COLO668 (cell line): ENCODE results near the gene TTC21B.

ENCODE experiments used
- DNase-seq: peaks from one replicate; lab custom pipeline; 2025; ENCODE audit not compliant: unreplicated experiment; lab: John Stamatoyannopoulos, UW

The TTC21B gene

GRCh38 chr2:165927353-165927752 lies 26.2 kb downstream of the TTC21B start:
- no peak for DNase-seq

GRCh38 chr2:165924946-165925345 lies 28.6 kb downstream of the TTC21B start:
- DNase-seq: no peak

GRCh38 chr2:165920748-165921147 lies 32.8 kb downstream of the TTC21B start:
- no peak for DNase-seq

GRCh38 chr2:165913636-165914035 lies 39.9 kb downstream of the TTC21B start:
- DNase-seq: no peak

GRCh38 chr2:165911981-165912380 lies 41.6 kb downstream of the TTC21B start:
- no peak for DNase-seq

- DNase-seq: no peak
These were observed 42.3 kb downstream of the TTC21B start for GRCh38 chr2:165911231-165911630.

- DNase-seq: no peak
These were observed 44.1 kb downstream of the TTC21B start for GRCh38 chr2:165909466-165909865.

GRCh38 chr2:165905854-165906253 lies 47.7 kb downstream of the TTC21B start:
- DNase-seq: no peak

- no peak for DNase-seq
These were observed 48.3 kb downstream of the TTC21B start for GRCh38 chr2:165905269-165905668.

GRCh38 chr2:165904432-165904831 lies 49.1 kb downstream of the TTC21B start:
- DNase-seq: no peak

GRCh38 chr2:165903406-165903805 lies 50.2 kb downstream of the TTC21B start:
- no peak for DNase-seq

- no peak for DNase-seq
These were observed 50.6 kb downstream of the TTC21B start for GRCh38 chr2:165902934-165903333.

GRCh38 chr2:165901620-165902298 lies 51.8 kb downstream of the TTC21B start:
- no peak for DNase-seq

- DNase-seq: no peak
These were observed 54.3 kb downstream of the TTC21B start for GRCh38 chr2:165899311-165899710.

- no peak for DNase-seq
These were observed 55.2 kb downstream of the TTC21B start for GRCh38 chr2:165898381-165898780.

GRCh38 chr2:165897726-165898125 lies 55.9 kb downstream of the TTC21B start:
- DNase-seq: no peak

- no peak for DNase-seq
These were observed 56.5 kb downstream of the TTC21B start for GRCh38 chr2:165897074-165897473.

GRCh38 chr2:165895974-165896373 lies 57.6 kb downstream of the TTC21B start:
- DNase-seq: no peak

GRCh38 chr2:165893556-165893955 lies 60.0 kb downstream of the TTC21B start:
- no peak for DNase-seq

- no peak for DNase-seq
These were observed 61.0 kb downstream of the TTC21B start for GRCh38 chr2:165892526-165892925.

- no peak for DNase-seq
These were observed 61.6 kb downstream of the TTC21B start for GRCh38 chr2:165891943-165892342.

- DNase-seq: no peak
These were observed 62.2 kb downstream of the TTC21B start for GRCh38 chr2:165891345-165891744.

GRCh38 chr2:165889798-165890197 lies 63.8 kb downstream of the TTC21B start:
- DNase-seq: no peak
